GM19463 (cell line): ENCODE data around the gene HOXB7.

Experiments used
- ATAC-seq: cut with Tn5 transposase; IDR thresholded peaks from one replicate; pipeline ENCODE4 v1.9.1; 2021; ENCODE audit warnings: mild to moderate bottlenecking, moderate library complexity; ENCODE audit not compliant: unreplicated experiment

HOXB7 gene

GRCh38 chr17:48596735-48597527 is 13.9 kb downstream of the HOXB7 start:
- ATAC-seq, result no peak

GRCh38 chr17:48596000-48596734 is 14.7 kb downstream of the HOXB7 start:
- no peak for ATAC-seq

- ATAC-seq, result no peak
Observed at GRCh38 chr17:48595278-48595999, 15.4 kb downstream of the HOXB7 start.

GRCh38 chr17:48594538-48595277 is 16.1 kb downstream of the HOXB7 start:
- ATAC-seq, result no peak

- no peak for ATAC-seq
Observed at GRCh38 chr17:48593840-48594537, 16.8 kb downstream of the HOXB7 start.

GRCh38 chr17:48593126-48593829 is 17.5 kb downstream of the HOXB7 start, which contains the start of gene HOXB5:
HOXB5 (minus strand) TSS chr17:48593779; CDS start chr17:48593682, 97 bp downstream.
- ATAC-seq, result no peak

- ATAC-seq, result no peak
Observed at GRCh38 chr17:48592577-48592976, 18.2 kb downstream of the HOXB7 start.

GRCh38 chr17:48592057-48592514 is 18.7 kb downstream of the HOXB7 start:
- ATAC-seq, result no peak

GRCh38 chr17:48591255-48592056 is 19.4 kb downstream of the HOXB7 start:
- no peak for ATAC-seq

- no peak for ATAC-seq
Observed at GRCh38 chr17:48590607-48591161, 20.1 kb downstream of the HOXB7 start.

GRCh38 chr17:48589831-48590606 is 20.8 kb downstream of the HOXB7 start, which contains the start of gene HOXB3:
HOXB3 (minus strand) TSS chr17:48590241; CDS start chr17:48552474, 37,767 bp downstream.
- ATAC-seq, result no peak

- ATAC-seq, result no peak
Observed at GRCh38 chr17:48589060-48589830, 21.6 kb downstream of the HOXB7 start.

- no peak for ATAC-seq
Observed at GRCh38 chr17:48588528-48588927, 22.3 kb downstream of the HOXB7 start.

- no peak for ATAC-seq
Observed at GRCh38 chr17:48588074-48588415, 22.8 kb downstream of the HOXB7 start.

GRCh38 chr17:48587276-48588073 is 23.3 kb downstream of the HOXB7 start:
- no peak for ATAC-seq
